A673 (cell line): ENCODE results near the gene ERC1. TPM values are rescaled to one million over a fixed set of nuclear protein-coding genes. Genes with fewer than 3 reads are reported as not detected.

Experiments used
- BruUV-seq: library from RNA; stranded (reverse); fragments of 400-500 nt; replicated peaks from 2 replicates; lab custom pipeline; 2021; lab: Mats Ljungman, UMichigan
- CTCF ChIA-PET: fragments of 300-600 bp; sonication (Branson Sonifier 250); formaldehyde crosslinking; loops from one replicate; lab custom pipeline; 2022; ENCODE audit warnings: antibody characterized with exemption; lab: Charles Lee
- POLR2A ChIA-PET: fragments of 300-600 bp; sonication (Branson Sonifier 250); formaldehyde crosslinking; loops from one replicate; lab custom pipeline; 2022; ENCODE audit warnings: antibody characterized with exemption; ENCODE audit not compliant: low non-redundant PET; lab: Charles Lee
- DNase-seq: peaks from one replicate; pipeline ENCODE4 v3.0.0-alpha.2; 2015; ENCODE audit warnings: low spot score
- H3K27ac ChIP-seq: fragments of 200-600 bp; sonication (generic); 2 replicates; pipeline ENCODE4 v1.5.1; 2016; ENCODE audit warnings: mixed run types, low read depth, mild to moderate bottlenecking, mixed read lengths, antibody characterized with exemption, low read length; ENCODE audit not compliant: poor library complexity, severe bottlenecking
- H3K27me3 ChIP-seq: fragments of 200-600 bp; sonication (generic); replicated peaks from 2 replicates; pipeline ENCODE4 v1.6.1; 2017; ENCODE audit warnings: mixed run types, low read depth, mild to moderate bottlenecking, mixed read lengths, antibody characterized with exemption, low read length; ENCODE audit not compliant: insufficient read depth, poor library complexity
- H3K36me3 ChIP-seq: fragments of 200-600 bp; sonication (generic); 2 replicates; pipeline ENCODE4 v1.6.1; 2016; ENCODE audit warnings: mixed run types, mild to moderate bottlenecking, mixed read lengths, antibody characterized with exemption, low read length; ENCODE audit not compliant: insufficient read depth, poor library complexity, severe bottlenecking
- H3K4me1 ChIP-seq: fragments of 200-600 bp; sonication (generic); 2 replicates; pipeline ENCODE4 v1.6.1; 2017; ENCODE audit warnings: mixed run types, mild to moderate bottlenecking, mixed read lengths, antibody characterized with exemption, low read length; ENCODE audit not compliant: insufficient read depth, poor library complexity, severe bottlenecking
- H3K4me3 ChIP-seq: fragments of 200-600 bp; sonication (generic); 2 replicates; pipeline ENCODE4 v1.5.1; 2016; ENCODE audit warnings: low read depth, mixed run types, mild to moderate bottlenecking, mixed read lengths, low read length; ENCODE audit not compliant: poor library complexity, severe bottlenecking
- H3K9me3 ChIP-seq: fragments of 200-600 bp; sonication (generic); 2 replicates; pipeline ENCODE4 v1.6.1; 2016; ENCODE audit warnings: mixed run types, low read depth, mild to moderate bottlenecking, mixed read lengths, antibody characterized with exemption, low read length; ENCODE audit not compliant: poor library complexity, severe bottlenecking
- EZH2 ChIP-seq: fragments of 200-600 bp; sonication (generic); IDR thresholded peaks from 2 replicates; pipeline ENCODE4 v1.6.1; 2017; ENCODE audit warnings: borderline replicate concordance, low read depth, mild to moderate bottlenecking, mixed read lengths, antibody characterized with exemption, low read length; ENCODE audit not compliant: poor library complexity, severe bottlenecking
- intact Hi-C: fragments of 100-400 bp; cut with micrococcal nuclease; formaldehyde crosslinking; loops from one replicate; pipeline ENCODE4 v1.10.0; 2022; ENCODE audit not compliant: unreplicated experiment
- total RNA-seq: library from RNA; stranded (reverse); gene quantifications from 2 replicates; pipeline ENCODE4 v1.2.3, GENCODE V29; 2021
- TF ChIP-seq, protein P1 (sequence below): fragments of 300-800, 200-600 bp; sonication (generic); conservative IDR thresholded peaks from 2 replicates; pipeline ENCODE4 v1.5.1; 2017; ENCODE audit warnings: low read depth, mild to moderate bottlenecking, antibody characterized with exemption, low read length, moderate library complexity, mixed read lengths

ERC1 gene
- total RNA-seq, 1 experiment from 2014 or later: 60.7 TPM

- no peak for TF ChIP-seq EZH2
- TF ChIP-seq, protein P1, sequence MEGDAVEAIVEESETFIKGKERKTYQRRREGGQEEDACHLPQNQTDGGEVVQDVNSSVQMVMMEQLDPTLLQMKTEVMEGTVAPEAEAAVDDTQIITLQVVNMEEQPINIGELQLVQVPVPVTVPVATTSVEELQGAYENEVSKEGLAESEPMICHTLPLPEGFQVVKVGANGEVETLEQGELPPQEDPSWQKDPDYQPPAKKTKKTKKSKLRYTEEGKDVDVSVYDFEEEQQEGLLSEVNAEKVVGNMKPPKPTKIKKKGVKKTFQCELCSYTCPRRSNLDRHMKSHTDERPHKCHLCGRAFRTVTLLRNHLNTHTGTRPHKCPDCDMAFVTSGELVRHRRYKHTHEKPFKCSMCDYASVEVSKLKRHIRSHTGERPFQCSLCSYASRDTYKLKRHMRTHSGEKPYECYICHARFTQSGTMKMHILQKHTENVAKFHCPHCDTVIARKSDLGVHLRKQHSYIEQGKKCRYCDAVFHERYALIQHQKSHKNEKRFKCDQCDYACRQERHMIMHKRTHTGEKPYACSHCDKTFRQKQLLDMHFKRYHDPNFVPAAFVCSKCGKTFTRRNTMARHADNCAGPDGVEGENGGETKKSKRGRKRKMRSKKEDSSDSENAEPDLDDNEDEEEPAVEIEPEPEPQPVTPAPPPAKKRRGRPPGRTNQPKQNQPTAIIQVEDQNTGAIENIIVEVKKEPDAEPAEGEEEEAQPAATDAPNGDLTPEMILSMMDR: no peak
- intact Hi-C loops: no loop called here
- Histone ChIP-seq H3K9me3 (no peaks in the 10 kb centered on the region), H3K27ac (no peak overlapping the region), H3K4me1 (peaks cover 9% of the 10 kb centered on the region), H3K27me3 (no peaks in the 10 kb centered on the region), H3K36me3 (no peaks in the 10 kb centered on the region), H3K4me3 (no peak overlapping the region)
- no TSS peak for BruUV-seq
- CTCF ChIA-PET: no interaction called here
- no peak for DNase-seq
- POLR2A ChIA-PET: no interaction called here
Observed at GRCh38 chr12:1071182-1071581, 80.2 kb downstream of the ERC1 start.

DNA sequence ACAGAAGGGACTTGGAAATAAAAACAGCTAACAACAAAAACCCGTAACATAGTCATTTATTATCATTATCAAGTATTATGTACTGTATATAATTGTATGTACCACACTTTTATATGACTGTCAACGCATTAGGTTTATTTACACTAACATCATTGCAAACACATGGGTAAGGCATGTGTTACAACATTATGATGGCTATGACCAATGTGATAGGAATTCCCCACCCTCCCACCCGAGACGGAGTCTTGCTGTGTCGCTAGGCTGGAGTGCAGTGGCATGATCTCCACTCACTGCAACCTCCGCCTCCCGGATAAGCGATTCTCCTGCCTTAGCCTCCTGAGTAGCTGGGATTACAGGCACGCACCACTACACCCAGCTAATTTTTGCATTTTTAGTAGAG, 82.6 kb downstream of the ERC1 start:
- H3K36me3 ChIP-seq: no peaks in the 10 kb centered on the region
- DNase-seq: no peak
- POLR2A ChIA-PET: no interaction called here
- TF ChIP-seq EZH2: no peak
- TF ChIP-seq, protein P1: no peak
- no peak overlapping the region for H3K4me3 ChIP-seq
- no peaks in the 10 kb centered on the region for H3K27me3 ChIP-seq
- CTCF ChIA-PET: interaction anchor here (0.5 to 1.1 kb wide), 2 partner anchors 19 to 22 kb away, joined by 3 to 9 read pairs; no protein-coding TSS in a partner anchor
- intact Hi-C loops: no loop called here
- H3K27ac ChIP-seq: no peak overlapping the region
- H3K4me1 ChIP-seq: peaks cover 13% of the 10 kb centered on the region
- no peaks in the 10 kb centered on the region for H3K9me3 ChIP-seq
- BruUV-seq: no TSS peak

DNA sequence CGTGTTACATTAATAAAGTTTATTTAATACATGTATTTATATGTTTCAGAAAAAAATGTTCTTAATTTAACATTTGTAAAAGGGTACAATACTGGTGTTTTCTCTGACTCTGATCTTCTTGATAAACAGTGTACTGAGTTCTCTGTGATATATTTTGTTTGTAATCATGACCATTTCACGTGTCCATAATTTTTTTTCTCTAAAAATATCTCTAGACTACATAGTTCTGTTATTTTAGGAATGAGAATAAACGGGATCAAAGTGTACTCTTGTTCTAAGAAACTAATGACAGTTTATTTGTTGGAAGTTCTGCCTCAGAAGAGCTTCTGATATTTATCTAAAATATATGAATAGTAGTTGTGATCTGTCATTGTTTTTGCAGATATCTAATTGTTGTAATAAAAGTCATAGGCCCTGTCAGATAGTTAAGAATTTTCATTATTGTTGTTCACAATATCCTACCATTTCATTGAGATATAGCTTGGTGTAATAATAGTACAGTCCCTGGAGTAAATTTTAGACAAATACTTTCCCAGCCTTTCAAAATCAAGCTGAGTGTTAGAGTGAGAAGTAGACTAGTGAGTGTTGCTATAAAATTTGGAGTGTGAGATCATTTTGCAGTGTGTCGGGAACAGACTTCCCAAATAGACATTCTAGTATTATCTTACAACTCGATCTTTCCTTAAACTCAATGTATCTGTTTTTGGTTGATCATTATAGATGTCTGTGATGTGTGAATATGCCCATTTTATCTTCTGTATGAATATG, 86.2 kb downstream of the ERC1 start:
- Histone ChIP-seq H3K4me3 (no peak overlapping the region), H3K27me3 (no peaks in the 10 kb centered on the region), H3K27ac (no peak overlapping the region), H3K4me1 (peaks cover 13% of the 10 kb centered on the region), H3K36me3 (no peaks in the 10 kb centered on the region), H3K9me3 (no peaks in the 10 kb centered on the region)
- TF ChIP-seq, protein P1: no peak
- TF ChIP-seq EZH2: no peak
- intact Hi-C loops: no loop called here
- DNase-seq: no peak
- ChIA-PET POLR2A (no interaction called here), CTCF (no interaction called here)
- no TSS peak for BruUV-seq
